Breast epithelium (tissue), 3 donors: ENCODE results near the gene CA10.

ENCODE experiments used
- POLR2A ChIP-seq: fragments of 450-650 bp; IDR thresholded peaks from one replicate; pipeline ENCODE4 v1.6.1; 2016; ENCODE audit warnings: antibody characterized with exemption, mild to moderate bottlenecking, moderate library complexity
- POLR2AphosphoS5 ChIP-seq, 3 donors: sonication (generic); formaldehyde crosslinking; IDR thresholded peaks; one replicate each; pipeline ENCODE4 v1.6.1; 2017; ENCODE audit warnings: antibody characterized with exemption in 3 of 3
- TF ChIP-seq, protein P1 (sequence below), 3 donors: fragments of 450-650 bp; IDR thresholded peaks; one replicate each; pipeline ENCODE4 v1.5.1; 2016 to 2017; ENCODE audit warnings: antibody characterized with exemption in 3 of 3, mild to moderate bottlenecking in 3 of 3, moderate library complexity in 3 of 3

DNA sequence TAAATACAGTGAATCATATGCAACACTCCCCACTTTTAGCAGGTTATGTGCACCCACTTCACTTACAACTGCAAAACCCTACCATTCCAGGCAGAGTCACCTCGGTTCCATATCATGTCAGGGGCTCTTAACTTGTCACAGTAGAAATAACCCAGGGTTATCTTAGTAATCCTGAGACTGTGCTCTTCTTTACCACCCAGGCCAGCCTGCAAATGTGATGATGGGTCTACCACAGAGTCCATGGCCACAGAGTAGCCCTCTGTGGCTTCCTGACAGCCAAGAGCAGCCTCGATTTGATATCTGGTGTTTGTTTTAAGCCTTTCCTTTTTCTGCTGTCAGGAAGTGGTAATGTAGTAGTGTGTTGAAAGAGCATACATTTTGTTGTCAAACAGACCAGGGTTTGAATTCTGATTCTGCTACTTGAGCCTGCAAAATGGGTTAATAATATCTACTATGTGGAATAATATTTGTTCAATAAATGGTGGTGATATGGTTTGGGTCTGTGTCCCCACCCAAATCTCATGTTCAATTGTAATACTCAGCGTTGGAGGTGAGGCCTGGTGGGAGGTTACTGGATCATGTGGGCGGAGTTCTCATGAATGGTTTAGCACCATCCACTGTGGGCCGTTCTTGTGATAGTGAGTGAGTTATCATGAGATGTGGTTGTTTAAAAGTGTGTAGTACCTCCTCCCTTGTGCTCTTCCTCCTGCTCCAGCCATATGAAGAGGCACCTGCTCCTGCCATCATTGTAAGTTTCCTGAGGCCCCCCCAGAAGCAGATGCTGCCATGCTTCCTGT is 481.6 kb downstream of the CA10 start:
- TF ChIP-seq, protein P1, sequence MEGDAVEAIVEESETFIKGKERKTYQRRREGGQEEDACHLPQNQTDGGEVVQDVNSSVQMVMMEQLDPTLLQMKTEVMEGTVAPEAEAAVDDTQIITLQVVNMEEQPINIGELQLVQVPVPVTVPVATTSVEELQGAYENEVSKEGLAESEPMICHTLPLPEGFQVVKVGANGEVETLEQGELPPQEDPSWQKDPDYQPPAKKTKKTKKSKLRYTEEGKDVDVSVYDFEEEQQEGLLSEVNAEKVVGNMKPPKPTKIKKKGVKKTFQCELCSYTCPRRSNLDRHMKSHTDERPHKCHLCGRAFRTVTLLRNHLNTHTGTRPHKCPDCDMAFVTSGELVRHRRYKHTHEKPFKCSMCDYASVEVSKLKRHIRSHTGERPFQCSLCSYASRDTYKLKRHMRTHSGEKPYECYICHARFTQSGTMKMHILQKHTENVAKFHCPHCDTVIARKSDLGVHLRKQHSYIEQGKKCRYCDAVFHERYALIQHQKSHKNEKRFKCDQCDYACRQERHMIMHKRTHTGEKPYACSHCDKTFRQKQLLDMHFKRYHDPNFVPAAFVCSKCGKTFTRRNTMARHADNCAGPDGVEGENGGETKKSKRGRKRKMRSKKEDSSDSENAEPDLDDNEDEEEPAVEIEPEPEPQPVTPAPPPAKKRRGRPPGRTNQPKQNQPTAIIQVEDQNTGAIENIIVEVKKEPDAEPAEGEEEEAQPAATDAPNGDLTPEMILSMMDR (IDR thresholded peaks at IDR 0.05): no peak
- TF ChIP-seq POLR2A: no peak
- TF ChIP-seq POLR2AphosphoS5 (IDR thresholded peaks at IDR 0.05): no peak
